ENCODE data around the gene PRR18.
A peak's percentile ranks its signal among the peaks of the same experiment; 100 is the strongest.

The PRR18 gene

GRCh38 chr6:166308033-166308768 is at the start of gene PRR18:
TSS of gene PRR18 (minus strand) at chr6:166308392. CDS start at chr6:166308142, 250 bp downstream.
- peak within 1 kb of the TSS; percentile 15 for H3K4me3 ChIP-seq (ENCODE audit: control insufficient read depth, low read depth, low read length)
- DNase-seq (ENCODE audit: low read depth) = no peak
- no peak for TF ChIP-seq CTCF (IDR thresholded peaks at IDR 0.05; ENCODE audit: control insufficient read depth, insufficient read depth, low read depth, low read length, missing control alignments)

DNA sequence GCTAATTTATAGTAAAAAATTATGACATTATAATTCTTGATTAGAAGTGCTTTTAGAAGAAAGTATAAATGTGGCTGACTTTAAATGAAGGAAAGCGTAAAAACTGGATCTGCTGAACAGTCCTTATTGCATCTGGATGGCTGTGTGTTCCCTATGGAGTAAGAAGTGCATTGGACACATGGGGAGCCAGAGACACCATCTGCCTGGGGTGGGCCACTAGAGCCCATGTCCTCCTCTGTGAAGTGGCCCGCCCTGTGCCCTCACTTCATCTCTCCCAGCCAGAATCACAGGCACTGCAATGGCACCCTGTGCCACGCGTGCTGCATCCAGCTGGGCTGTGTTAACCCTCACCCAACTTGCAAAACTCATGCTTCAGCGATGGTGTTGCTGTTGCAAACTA is 47.4 kb upstream of the PRR18 start:
- DNase-seq (ENCODE audit: low read depth) = no peak
- H3K4me3 ChIP-seq (ENCODE audit: control insufficient read depth, low read depth, low read length) = no peak overlapping the region
- TF ChIP-seq CTCF (IDR thresholded peaks at IDR 0.05; ENCODE audit: control insufficient read depth, insufficient read depth, low read depth, low read length, missing control alignments) = no peak

DNA sequence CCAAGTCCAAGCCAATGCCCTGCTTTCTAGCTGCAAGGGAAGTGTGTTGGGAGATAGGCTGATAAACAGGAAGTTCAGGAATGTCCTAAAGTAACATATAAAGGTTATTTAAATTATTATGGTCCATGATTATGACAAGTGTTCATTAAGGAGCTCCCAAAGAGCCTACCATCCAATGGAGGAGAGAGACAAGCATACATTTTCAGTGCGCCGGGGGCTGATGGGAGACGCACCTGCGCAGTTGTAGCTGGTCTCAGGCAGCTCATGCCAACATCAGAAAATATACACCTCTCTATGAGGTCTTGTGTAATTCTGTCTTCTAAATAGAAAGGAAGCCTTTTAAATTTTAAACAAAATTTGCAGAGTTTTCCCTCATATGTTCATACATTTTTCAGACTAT is 46.8 kb upstream of the PRR18 start:
- DNase-seq (ENCODE audit: low read depth) = no peak
- H3K4me3 ChIP-seq (ENCODE audit: control insufficient read depth, low read depth, low read length) = no peak overlapping the region
- no peak for TF ChIP-seq CTCF (IDR thresholded peaks at IDR 0.05; ENCODE audit: control insufficient read depth, insufficient read depth, low read depth, low read length, missing control alignments)

- no peak for DNase-seq (ENCODE audit: low read depth)
- TF ChIP-seq CTCF (IDR thresholded peaks at IDR 0.05; ENCODE audit: control insufficient read depth, insufficient read depth, low read depth, low read length, missing control alignments) = no peak
- H3K4me3 ChIP-seq (ENCODE audit: control insufficient read depth, low read depth, low read length) = no peak overlapping the region
Observed at GRCh38 chr6:166354143-166354542, 46.0 kb upstream of the PRR18 start.

GRCh38 chr6:166353507-166353906 is 45.3 kb upstream of the PRR18 start:
- H3K4me3 ChIP-seq (ENCODE audit: control insufficient read depth, low read depth, low read length) = no peak overlapping the region
- no peak for TF ChIP-seq CTCF (IDR thresholded peaks at IDR 0.05; ENCODE audit: control insufficient read depth, insufficient read depth, low read depth, low read length, missing control alignments)
- DNase-seq (ENCODE audit: low read depth) = no peak

DNA sequence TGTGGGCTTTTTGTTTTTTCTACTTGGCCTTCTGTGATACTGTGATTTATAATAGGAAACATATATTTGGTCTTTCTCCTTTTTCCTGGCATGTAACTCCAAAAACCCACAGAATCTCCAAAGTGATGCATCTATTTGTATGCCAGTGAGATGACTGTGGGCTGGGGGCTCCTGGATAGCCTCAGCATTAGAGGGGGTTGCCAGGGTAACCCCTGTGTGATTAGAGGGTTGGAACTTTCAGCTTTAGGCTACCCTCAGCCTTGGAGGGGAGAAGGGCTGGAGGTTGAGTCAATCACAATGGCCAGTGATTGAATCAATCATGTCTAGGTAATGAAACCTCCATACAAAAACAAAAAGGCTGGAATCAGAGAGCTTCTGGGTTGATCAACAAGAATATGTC is 44.7 kb upstream of the PRR18 start:
- no peak overlapping the region for H3K4me3 ChIP-seq (ENCODE audit: control insufficient read depth, low read depth, low read length)
- no peak for DNase-seq (ENCODE audit: low read depth)
- TF ChIP-seq CTCF (IDR thresholded peaks at IDR 0.05; ENCODE audit: control insufficient read depth, insufficient read depth, low read depth, low read length, missing control alignments) = no peak

Data from AG09309 (cell line).